Embryonic facial prominence (tissue), 1 donor: ENCODE measurements around the gene SHF.
"Not testable (repeated sequence)": the region's sequence is repeated elsewhere in the genome, so short reads cannot be mapped to it uniquely, and the experiment has no call there.

ENCODE experiments used
- DNase-seq: peaks from one replicate; pipeline ENCODE4 v3.0.0-alpha.2; 2016; ENCODE audit errors: extremely low spot score

Gene SHF, protein sequence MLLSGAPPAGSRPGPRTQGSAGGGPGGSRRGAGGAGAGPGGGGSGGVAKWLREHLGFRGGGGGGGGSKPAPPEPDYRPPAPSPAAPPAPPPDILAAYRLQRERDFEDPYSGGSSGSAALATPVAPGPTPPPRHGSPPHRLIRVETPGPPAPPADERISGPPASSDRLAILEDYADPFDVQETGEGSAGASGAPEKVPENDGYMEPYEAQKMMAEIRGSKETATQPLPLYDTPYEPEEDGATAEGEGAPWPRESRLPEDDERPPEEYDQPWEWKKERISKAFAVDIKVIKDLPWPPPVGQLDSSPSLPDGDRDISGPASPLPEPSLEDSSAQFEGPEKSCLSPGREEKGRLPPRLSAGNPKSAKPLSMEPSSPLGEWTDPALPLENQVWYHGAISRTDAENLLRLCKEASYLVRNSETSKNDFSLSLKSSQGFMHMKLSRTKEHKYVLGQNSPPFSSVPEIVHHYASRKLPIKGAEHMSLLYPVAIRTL

GRCh38 chr15:45187894-45188830 is at the start of gene SHF:
Gene SHF (minus strand): TSS chr15:45187966. CDS start chr15:45187951, 15 bp downstream.
- DNase-seq = peak; percentile 71

DNA sequence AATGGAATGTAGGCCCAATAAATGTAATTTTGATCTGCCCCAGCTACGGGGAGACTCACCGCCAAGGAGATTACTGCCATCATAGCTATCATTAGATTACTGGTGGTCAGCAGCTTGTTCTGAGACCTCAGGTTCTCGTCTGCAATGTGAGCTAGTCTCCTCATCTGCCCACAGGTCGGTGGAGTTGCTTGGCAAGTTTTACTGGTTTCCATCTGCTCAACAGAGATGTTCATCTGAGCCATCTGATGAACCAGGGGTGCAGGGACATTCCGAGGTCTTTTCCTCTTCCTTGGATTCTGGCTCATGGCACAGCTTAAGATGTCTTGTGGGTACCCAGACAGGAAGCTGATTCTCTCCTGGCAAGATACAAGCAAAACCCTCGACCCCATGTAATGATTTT is 49.0 kb upstream of the SHF start:
- not testable (repeated sequence) for DNase-seq

DNA sequence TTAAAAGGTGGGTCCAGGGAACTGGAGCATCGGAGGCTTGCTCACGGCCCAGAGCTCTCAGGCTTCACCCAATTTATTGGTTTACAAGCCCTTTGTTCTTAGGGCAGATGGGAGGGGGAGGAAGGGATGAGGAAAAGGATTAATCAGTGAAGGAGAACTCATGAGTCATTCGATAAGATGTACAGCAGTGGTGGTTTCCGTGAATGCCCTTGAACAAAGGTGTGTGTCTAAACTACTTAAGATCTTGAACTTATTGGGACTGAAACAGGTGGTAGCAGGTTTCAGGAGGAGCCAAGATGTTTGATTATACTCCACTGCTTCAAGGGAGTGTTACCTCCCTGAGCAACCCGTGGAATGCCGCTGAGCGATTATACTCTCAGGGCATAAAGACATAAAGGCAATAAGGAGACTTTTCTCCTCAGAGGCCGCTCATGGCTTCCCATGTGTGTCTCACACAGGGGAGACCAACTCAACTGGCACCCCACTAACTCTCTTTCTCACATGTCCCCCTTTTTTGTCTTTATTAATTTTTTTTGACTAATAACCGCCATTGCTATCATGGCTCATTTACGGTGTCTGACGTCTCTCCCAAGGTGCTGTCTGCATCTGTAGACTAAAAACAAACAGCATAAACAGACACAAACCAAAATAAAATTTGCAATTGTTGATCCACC is 46.9 kb upstream of the SHF start:
- no peak for DNase-seq

DNA sequence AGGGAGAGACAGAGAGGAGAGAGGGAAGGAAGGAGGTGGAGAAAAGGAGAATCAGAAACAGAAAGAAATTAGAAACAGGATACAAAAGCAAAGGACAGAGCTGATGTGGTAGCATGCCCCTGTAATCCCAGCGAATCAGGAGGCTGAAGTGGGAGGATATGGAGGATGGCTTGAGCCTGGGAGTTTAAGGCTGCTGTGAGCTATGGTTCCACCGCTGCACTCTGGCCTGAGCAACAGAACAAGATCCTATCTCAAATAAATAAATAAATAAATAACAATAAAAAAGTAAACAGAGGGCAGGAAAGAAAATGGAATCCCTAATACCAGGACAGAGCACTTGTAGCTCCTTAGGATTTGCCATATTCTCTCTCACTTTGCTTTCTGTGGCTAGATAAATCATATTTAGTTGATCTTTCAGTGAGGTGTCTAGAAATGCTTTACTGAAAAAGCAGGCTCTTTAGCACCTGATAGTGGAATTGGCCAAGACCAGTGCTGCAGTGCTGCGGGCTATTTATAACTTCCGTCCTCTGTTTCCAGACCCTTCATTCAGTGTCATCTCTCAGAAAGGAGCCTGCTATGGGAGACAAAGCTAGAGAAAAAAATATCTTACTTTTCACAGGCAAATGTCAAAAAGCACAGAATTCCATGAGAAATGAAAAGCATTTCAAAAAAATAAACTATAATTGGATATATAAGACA is 44.2 kb upstream of the SHF start:
- DNase-seq = no peak

GRCh38 chr15:45231132-45231531 is 43.4 kb upstream of the SHF start:
- no peak for DNase-seq

DNA sequence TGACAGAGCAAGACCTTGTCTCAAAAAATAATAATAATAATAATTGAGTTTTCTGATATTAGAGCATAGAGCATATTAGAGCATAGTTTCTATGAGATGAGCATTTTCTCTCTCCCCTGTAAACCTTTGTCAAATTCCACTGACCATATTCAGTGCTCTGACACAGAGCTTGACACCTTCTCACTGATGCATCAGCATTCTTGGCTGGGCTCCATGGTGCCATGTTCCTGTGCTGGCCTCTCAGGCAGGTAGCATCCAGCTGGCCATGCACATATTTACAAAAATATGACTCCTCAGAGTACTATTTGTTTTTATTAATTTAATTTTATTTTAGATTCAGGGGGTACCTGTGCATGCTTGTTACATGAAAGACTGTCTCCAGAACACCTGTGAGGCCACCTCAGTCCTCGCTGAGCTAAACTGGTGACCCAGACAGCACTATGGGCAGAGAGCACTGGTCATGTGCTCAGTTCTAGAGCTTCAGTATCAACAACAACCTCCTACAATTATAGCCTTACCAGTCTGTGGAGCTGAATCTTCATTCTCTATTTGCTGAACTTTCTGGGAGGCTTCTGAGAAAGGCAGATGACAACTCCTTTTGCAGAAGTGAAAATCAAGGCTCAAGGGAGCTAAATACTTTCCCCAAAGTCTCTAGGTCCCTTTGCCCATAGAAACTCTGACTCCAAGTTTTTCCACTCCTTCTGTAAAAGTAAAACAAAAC is 42.6 kb upstream of the SHF start:
- DNase-seq = no peak

- no peak for DNase-seq
These were observed 41.2 kb upstream of the SHF start for GRCh38 chr15:45228931-45229330.

- no peak for DNase-seq
These were observed 37.9 kb upstream of the SHF start for GRCh38 chr15:45225506-45226273.

- DNase-seq = no peak
These were observed 37.0 kb upstream of the SHF start for GRCh38 chr15:45224621-45225217.

DNA sequence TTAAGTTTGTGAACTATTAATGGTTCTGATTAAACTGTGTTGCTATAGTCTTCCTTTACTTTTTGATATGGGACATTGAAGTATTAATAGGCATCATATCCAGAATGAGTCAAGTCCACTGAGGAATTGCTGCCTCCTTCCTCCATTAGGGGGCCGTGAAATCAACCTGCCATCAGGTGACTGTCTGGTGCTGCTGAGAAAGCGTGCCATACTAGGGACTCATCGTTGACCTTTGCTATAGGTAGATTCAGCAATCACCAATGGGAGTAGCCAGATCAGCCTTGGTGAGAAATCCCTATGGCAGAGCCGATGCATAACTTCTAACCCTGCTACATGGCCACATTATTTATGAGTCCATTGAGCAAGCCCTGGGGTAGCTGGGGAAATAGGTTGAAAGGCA is 34.2 kb upstream of the SHF start:
- DNase-seq = no peak

DNA sequence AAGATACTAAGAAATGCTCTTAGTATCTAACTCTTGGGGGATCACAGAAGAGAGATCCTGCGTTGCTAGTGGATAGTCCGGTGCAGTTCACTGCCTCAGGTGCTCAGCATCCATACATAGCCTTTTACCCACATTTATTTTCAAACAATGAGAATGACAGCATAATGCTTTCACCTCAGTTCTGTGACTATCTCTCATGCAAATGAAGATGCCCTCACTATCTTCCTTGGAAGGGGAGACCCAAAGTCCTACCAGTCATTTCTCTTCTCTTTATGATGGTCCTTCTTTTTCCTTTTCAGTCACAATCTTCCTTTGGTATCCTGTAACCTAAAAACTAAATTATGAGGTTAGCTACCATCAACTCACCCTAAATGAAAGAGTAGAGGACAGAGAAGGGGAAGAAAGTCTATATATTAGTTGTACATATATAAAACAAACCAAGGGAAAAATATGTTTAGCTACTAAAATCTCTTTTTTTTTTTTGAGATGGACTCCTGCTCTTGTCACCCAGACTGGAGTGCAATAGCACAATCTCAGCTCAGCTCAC is 33.4 kb upstream of the SHF start:
- no peak for DNase-seq

DNA sequence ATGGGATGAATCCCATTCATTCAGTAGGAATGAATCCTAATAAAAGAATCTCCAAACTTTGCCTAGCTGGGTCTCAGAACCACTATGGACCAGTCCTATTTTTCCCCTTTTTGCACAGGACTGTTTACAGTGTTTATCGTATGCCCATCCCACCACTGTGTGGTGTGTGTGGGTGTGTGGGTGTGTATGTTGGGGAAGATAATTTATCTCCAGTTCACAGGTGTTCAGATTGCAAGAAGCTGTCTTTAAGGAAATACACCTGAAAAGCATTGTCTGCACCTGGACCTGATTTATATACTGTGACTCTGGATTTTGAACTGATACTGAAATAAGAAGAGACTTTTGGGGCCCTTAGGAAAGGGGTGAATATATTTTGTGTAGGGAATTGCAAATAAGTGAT is 24.7 kb upstream of the SHF start:
- no peak for DNase-seq

DNA sequence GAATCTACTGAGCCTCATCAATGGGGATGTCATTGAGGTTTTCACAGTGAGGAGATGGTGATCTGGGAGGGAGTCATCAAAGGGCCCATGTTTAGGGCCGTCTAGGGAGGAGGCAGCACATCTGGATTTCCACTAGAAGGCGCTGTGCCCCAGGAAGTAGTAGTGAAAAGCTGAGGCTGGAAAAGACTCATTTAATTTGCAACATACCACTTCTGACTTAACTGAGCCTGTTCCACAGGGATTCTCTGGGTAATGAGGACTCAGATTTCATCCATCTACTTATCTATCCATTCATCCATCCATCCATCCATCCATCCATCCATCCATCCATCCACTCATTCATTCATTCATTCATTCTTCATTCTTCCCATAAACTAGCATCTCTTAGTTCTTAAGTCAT is 17.4 kb upstream of the SHF start:
- no peak for DNase-seq

DNA sequence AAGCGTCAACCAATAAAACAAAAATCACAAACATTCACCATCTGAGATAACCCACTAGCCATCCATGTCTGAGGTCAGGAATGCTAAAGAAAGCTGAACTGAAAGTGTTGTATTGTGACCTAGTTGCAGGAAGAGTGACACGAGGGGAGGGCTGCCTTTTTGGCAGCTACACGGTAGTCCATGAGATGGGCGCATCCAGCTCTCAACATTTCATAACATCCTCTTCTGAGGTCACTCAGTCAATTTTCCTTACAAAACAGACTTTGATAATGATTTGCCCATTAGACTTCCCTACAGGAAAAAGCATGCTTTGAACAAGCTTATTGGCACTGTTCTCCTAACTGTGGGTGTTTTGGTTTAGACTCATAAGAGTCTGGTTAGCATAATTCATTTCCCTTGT is 15.4 kb upstream of the SHF start:
- no peak for DNase-seq

DNA sequence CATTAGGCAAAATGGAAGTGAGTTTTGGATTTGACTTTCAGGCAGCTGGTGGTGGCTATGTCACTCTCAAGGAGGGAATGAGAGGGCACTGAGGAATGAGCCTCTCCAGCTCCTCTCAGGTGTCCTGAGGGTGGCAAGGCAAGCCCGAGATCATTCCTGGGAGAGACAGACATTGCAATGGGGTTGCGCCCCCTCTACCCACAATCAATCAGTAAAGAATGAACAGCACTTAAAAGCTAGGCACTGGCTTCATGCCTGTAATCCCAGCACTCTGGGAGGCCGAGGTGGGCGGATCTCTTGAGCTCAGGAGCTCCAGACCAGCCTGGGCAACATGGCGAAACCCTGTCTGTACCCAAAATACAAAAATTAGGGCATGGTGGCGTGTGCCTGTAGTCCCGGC is 14.1 kb upstream of the SHF start:
- DNase-seq = no peak

DNA sequence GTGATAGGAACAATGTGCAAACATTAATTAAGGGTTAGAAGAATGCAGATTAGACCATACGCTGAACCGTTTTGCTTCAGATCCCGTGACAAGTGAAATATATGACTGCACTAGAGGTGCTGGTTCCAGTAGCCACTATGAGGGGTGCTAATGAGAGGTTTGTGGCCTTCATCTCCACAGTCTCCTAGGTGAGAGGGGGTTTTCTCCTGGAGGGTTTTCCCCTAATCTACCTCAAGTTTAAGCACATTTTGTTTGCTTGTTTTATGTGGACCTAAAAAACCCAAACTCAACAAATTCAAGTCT is 13.7 kb upstream of the SHF start:
- no peak for DNase-seq

DNA sequence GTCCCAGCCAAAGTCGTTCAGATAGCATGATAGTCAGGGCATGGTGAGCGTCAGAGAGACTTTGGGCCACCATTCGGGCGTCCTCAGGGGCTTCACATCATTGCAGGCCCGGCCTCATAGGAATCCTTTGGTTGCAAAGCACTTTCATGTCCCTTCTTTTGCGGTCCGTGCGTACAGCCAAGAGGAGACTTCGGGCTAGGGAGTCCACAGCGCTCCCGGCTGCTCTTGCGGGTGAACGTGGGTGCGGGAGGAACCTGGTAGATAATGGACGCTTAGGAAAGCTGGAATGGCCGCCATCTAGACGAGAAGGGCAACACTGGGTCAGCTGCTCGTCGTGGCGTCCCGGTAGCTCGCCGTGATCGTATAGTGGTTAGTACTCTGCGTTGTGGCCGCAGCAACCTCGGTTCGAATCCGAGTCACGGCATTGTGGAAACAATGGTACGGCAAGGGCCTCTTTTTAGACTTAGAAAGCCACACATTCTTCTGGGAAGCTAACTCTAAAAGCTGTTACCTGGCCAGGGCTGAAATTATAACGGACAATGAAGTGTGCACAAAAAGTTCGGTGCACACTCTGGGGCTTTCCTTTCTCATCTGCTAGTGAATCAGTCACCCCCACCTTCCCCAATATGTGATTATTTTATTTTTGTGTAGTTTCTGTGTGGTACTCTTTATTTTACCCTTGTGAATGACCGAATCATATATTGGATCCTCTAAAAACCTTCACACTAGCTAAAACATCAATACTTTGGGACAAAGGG is 13.2 kb upstream of the SHF start:
- peak; percentile 67 for DNase-seq

DNA sequence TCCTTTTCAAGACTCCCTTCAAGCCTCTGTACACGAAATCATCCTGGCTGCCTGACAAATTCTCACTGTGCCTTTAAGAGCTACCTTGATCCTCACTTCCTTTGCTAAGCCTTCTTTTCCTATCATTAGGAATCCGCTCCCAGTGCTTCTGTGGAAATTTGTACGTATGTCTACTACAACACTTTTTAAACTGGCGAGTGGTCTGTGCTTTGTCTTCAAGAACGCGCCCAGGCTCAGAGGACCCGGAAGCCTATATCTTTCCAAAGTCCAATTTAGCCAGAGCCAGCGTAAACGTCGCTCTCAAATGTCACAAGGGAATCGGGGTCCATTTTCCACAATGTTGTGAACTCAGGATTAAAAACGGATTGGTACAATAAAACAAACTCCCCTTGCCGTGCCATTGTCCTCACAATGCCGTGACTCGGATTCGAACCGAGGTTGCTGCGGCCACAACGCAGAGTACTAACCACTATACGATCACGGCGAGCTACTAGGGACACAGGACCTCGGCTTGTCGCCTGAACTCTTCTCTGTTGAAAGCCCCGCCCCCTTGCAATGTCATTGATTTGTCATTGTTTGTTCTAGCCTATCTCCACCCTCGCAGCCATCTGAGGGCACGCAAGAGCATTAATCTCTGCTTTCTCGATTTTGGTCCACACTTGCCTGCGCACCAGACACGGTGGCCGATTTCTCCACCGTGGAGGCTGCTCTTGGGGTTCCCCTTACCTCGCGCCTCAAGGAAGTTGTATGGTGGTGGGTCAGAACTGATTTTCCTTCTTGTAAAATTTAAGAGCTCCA is 12.4 kb upstream of the SHF start:
- DNase-seq = peak; percentile 88
